ENCODE results near the gene REV3L. TPM values are rescaled to one million over a fixed set of nuclear protein-coding genes. Genes with fewer than 3 reads are reported as not detected.

REV3L gene
- total and polyA plus RNA-seq, 4 donors = 8.8 to 91.4 (median 19.8) TPM

GRCh38 chr6:111283707-111284106 is 199.3 kb downstream of the REV3L start:
- H3K4me1 ChIP-seq (ENCODE audit: control insufficient read depth in 5 of 5, insufficient read depth in 5 of 5, low read length in 5 of 5) = no peaks in the 10 kb centered on the region
- no peak overlapping the region for H3K27ac ChIP-seq (ENCODE audit: low read depth in 1 of 2, low read length in 1 of 2)
- no peak overlapping the region for H3K4me3 ChIP-seq
- no peaks in the 10 kb centered on the region for H3K27me3 ChIP-seq (ENCODE audit: control insufficient read depth in 3 of 3, insufficient read depth in 3 of 3, low read length in 2 of 3)
- TF ChIP-seq CTCF (IDR thresholded peaks at IDR 0.05; ENCODE audit: control extremely low read depth, extremely low read depth) = no peak
- 95 to 98% methylated on average over 2 of the region's 2 CpGs for WGBS, 2 donors
- H3K36me3 ChIP-seq (ENCODE audit: control insufficient read depth in 4 of 4, insufficient read depth in 4 of 4, low read length in 4 of 4) = peaks cover 3 to 9% (median 3%) of the 10 kb centered on the region in 4 donors
- no peaks in the 10 kb centered on the region for H3K9me3 ChIP-seq (ENCODE audit: control insufficient read depth in 4 of 4, insufficient read depth in 3 of 4, low read length in 3 of 4)
- no peak overlapping the region for H3K9ac ChIP-seq (ENCODE audit: insufficient read depth in 1 of 2, low read length in 2 of 2)
- ATAC-seq (ENCODE audit: insufficient read depth, low FRiP score) (no peak), DNase-seq (no peak)

GRCh38 chr6:111282515-111282914 is 200.5 kb downstream of the REV3L start:
- ATAC-seq (ENCODE audit: insufficient read depth, low FRiP score) (no peak), DNase-seq (no peak)
- H3K36me3 ChIP-seq (ENCODE audit: control insufficient read depth in 4 of 4, insufficient read depth in 4 of 4, low read length in 4 of 4) = peaks cover 3 to 19% (median 11%) of the 10 kb centered on the region in 4 donors
- 93 to 97% methylated on average over 1 of the region's 1 CpG for WGBS, 2 donors
- H3K27me3 ChIP-seq (ENCODE audit: control insufficient read depth in 3 of 3, insufficient read depth in 3 of 3, low read length in 2 of 3) = no peaks in the 10 kb centered on the region
- H3K4me1 ChIP-seq (ENCODE audit: control insufficient read depth in 5 of 5, insufficient read depth in 5 of 5, low read length in 5 of 5) = no peaks in the 10 kb centered on the region
- no peak overlapping the region for H3K4me3 ChIP-seq
- no peak overlapping the region for H3K27ac ChIP-seq (ENCODE audit: low read depth in 1 of 2, low read length in 1 of 2)
- TF ChIP-seq CTCF (IDR thresholded peaks at IDR 0.05; ENCODE audit: control extremely low read depth, extremely low read depth) = no peak
- no peak overlapping the region for H3K9ac ChIP-seq (ENCODE audit: insufficient read depth in 1 of 2, low read length in 2 of 2)
- H3K9me3 ChIP-seq (ENCODE audit: control insufficient read depth in 4 of 4, insufficient read depth in 3 of 4, low read length in 3 of 4) = no peaks in the 10 kb centered on the region

GRCh38 chr6:111280445-111280955 is 202.5 kb downstream of the REV3L start:
- H3K9ac ChIP-seq (ENCODE audit: insufficient read depth in 1 of 2, low read length in 2 of 2) = no peak overlapping the region
- WGBS, 2 donors = 94 to 97% methylated on average over 4 of the region's 4 CpGs
- DNase-seq (no peak), ATAC-seq (ENCODE audit: insufficient read depth, low FRiP score) (no peak)
- peaks cover 0 to 8% (median 0%) of the 10 kb centered on the region in 4 donors for H3K9me3 ChIP-seq (ENCODE audit: control insufficient read depth in 4 of 4, insufficient read depth in 3 of 4, low read length in 3 of 4)
- no peak overlapping the region for H3K27ac ChIP-seq (ENCODE audit: low read depth in 1 of 2, low read length in 1 of 2)
- H3K27me3 ChIP-seq (ENCODE audit: control insufficient read depth in 3 of 3, insufficient read depth in 3 of 3, low read length in 2 of 3) = no peaks in the 10 kb centered on the region
- H3K4me1 ChIP-seq (ENCODE audit: control insufficient read depth in 5 of 5, insufficient read depth in 5 of 5, low read length in 5 of 5) = no peaks in the 10 kb centered on the region
- no peak for TF ChIP-seq CTCF (IDR thresholded peaks at IDR 0.05; ENCODE audit: control extremely low read depth, extremely low read depth)
- no peak overlapping the region for H3K4me3 ChIP-seq
- peaks cover 7 to 38% (median 24%) of the 10 kb centered on the region in 4 donors for H3K36me3 ChIP-seq (ENCODE audit: control insufficient read depth in 4 of 4, insufficient read depth in 4 of 4, low read length in 4 of 4)

GRCh38 chr6:111278731-111279130 is 204.3 kb downstream of the REV3L start:
- 88 to 91% methylated on average over 2 of the region's 2 CpGs for WGBS, 2 donors
- Histone ChIP-seq H3K4me3 (no peak overlapping the region), H3K36me3 (ENCODE audit: control insufficient read depth in 4 of 4, insufficient read depth in 4 of 4, low read length in 4 of 4) (peaks cover 9 to 45% (median 34%) of the 10 kb centered on the region in 4 donors), H3K9me3 (ENCODE audit: control insufficient read depth in 4 of 4, insufficient read depth in 3 of 4, low read length in 3 of 4) (peaks cover 0 to 15% (median 3%) of the 10 kb centered on the region in 4 donors), H3K9ac (ENCODE audit: insufficient read depth in 1 of 2, low read length in 2 of 2) (no peak overlapping the region), H3K27me3 (ENCODE audit: control insufficient read depth in 3 of 3, insufficient read depth in 3 of 3, low read length in 2 of 3) (no peaks in the 10 kb centered on the region), H3K27ac (ENCODE audit: low read depth in 1 of 2, low read length in 1 of 2) (no peak overlapping the region), H3K4me1 (ENCODE audit: control insufficient read depth in 5 of 5, insufficient read depth in 5 of 5, low read length in 5 of 5) (no peaks in the 10 kb centered on the region)
- DNase-seq = no peak
- ATAC-seq (ENCODE audit: insufficient read depth, low FRiP score) = no peak
- TF ChIP-seq CTCF (IDR thresholded peaks at IDR 0.05; ENCODE audit: control extremely low read depth, extremely low read depth) = no peak

All from lung (tissue), 12 donors.